Keratinocyte (primary cell): ENCODE data around the gene KLF6. TPM values are rescaled to one million over a fixed set of nuclear protein-coding genes. Genes with fewer than 3 reads are reported as not detected.

Experiments used
- DNase-seq: peaks from one replicate; pipeline ENCODE4 v3.0.0-alpha.2; 2011; ENCODE audit warnings: low read depth, missing footprints, low spot score
- FAIRE-seq: peaks from 2 replicates; lab custom pipeline; 2011; peaks lifted over from hg19 to GRCh38; lab: Jason Lieb, UNC
- H2AFZ ChIP-seq: 2 replicates; pipeline ENCODE4 v1.6.0; 2012; ENCODE audit warnings: low read length, control low read depth, inconsistent platforms; ENCODE audit not compliant: control insufficient read depth
- H3K27ac ChIP-seq: 2 replicates; pipeline ENCODE4 v1.5.1; 2011; ENCODE audit warnings: low read length; ENCODE audit not compliant: control insufficient read depth, insufficient read depth
- H3K27me3 ChIP-seq: 3 replicates; pipeline ENCODE4 v1.6.0; 2011; ENCODE audit warnings: low read length; ENCODE audit not compliant: control insufficient read depth, insufficient read depth; ENCODE audit errors: extremely low read depth
- H3K36me3 ChIP-seq, 2 experiments: 2 replicates in 1 of 2; 3 replicates in 1 of 2; pipeline ENCODE4 v1.5.1; 2011; ENCODE audit warnings: low read length in 2 of 2, mild to moderate bottlenecking in 1 of 2; ENCODE audit not compliant: control insufficient read depth in 2 of 2, insufficient read depth in 2 of 2; ENCODE audit errors: extremely low read depth in 1 of 2
- H3K4me1 ChIP-seq: 3 replicates; pipeline ENCODE4 v1.5.1; 2011; ENCODE audit warnings: low read length; ENCODE audit not compliant: control insufficient read depth, insufficient read depth; ENCODE audit errors: extremely low read depth
- H3K4me2 ChIP-seq: 3 replicates; pipeline ENCODE4 v1.6.0; 2011; ENCODE audit warnings: low read depth, low read length; ENCODE audit not compliant: control insufficient read depth, insufficient read depth; ENCODE audit errors: extremely low read depth
- H3K4me3 ChIP-seq, 3 experiments: fragments of 200-600 bp in 1 of 3; sonication (generic) in 1 of 3; 2 replicates in 2 of 3; 3 replicates in 1 of 3; pipeline ENCODE4 v1.5.1; 2011 to 2016; ENCODE audit warnings: low read length in 3 of 3, mild to moderate bottlenecking in 3 of 3, control low read depth in 2 of 3, inconsistent platforms in 1 of 3, low read depth in 1 of 3, mixed read lengths in 1 of 3, mixed run types in 1 of 3, moderate library complexity in 1 of 3; ENCODE audit not compliant: control insufficient read depth in 2 of 3, insufficient read depth in 2 of 3; ENCODE audit errors: extremely low read depth in 1 of 3
- H3K79me2 ChIP-seq: 2 replicates; pipeline ENCODE4 v1.6.0; 2012; ENCODE audit warnings: low read length; ENCODE audit not compliant: control insufficient read depth, insufficient read depth
- H3K9ac ChIP-seq: 3 replicates; pipeline ENCODE4 v1.6.0; 2011; ENCODE audit warnings: low read length; ENCODE audit not compliant: control insufficient read depth, insufficient read depth; ENCODE audit errors: extremely low read depth
- H3K9me1 ChIP-seq: 3 replicates; pipeline ENCODE4 v1.6.0; 2011; ENCODE audit warnings: low read length; ENCODE audit not compliant: control insufficient read depth, insufficient read depth; ENCODE audit errors: extremely low read depth
- H3K9me3 ChIP-seq: 2 replicates; pipeline ENCODE4 v1.5.1; 2012; ENCODE audit warnings: low read depth, low read length; ENCODE audit not compliant: control insufficient read depth
- H4K20me1 ChIP-seq: 3 replicates; pipeline ENCODE4 v1.6.0; 2011; ENCODE audit warnings: low read length; ENCODE audit not compliant: control insufficient read depth, insufficient read depth; ENCODE audit errors: extremely low read depth
- EZH2 ChIP-seq: IDR thresholded peaks from one replicate; pipeline ENCODE4 v1.6.1; 2012; ENCODE audit warnings: inconsistent platforms, mild to moderate bottlenecking, low read length, moderate library complexity
- dilution Hi-C: fragments of 300-500 bp; cut with MboI; formaldehyde crosslinking; loops from one replicate; pipeline ENCODE4 v1.7.0; 2020; ENCODE audit warnings: low sequenced_read_pairs; ENCODE audit not compliant: extremely low pct_ligation_motif_present
- polyA plus RNA-seq, 5 experiments: library from polyadenylated mRNA; depleted of rRNA in 3 of 5; stranded (reverse) in 3 of 5; stranded (forward) in 1 of 5; unstranded in 1 of 5; fragments of >200 nt; gene quantifications; 1 replicate in 1 of 5; 2 replicates in 3 of 5; 3 replicates in 1 of 5; pipeline versions ENCODE4 v1.2.1 to v1.2.3, GENCODE V29; 2011 to 2012; ENCODE audit warnings: missing spikeins in 2 of 5, low read depth in 1 of 5, low replicate concordance in 1 of 5
- TF ChIP-seq, protein P1 (sequence below), 3 experiments: IDR thresholded peaks in 1 of 3; conservative IDR thresholded peaks in 1 of 3; optimal IDR thresholded peaks in 1 of 3; 2 replicates in 2 of 3; 3 replicates in 1 of 3; pipeline versions ENCODE3 to v1.5.1; 2011; ENCODE audit warnings: low read length in 3 of 3, mild to moderate bottlenecking in 3 of 3, moderate library complexity in 2 of 3, control low read depth in 1 of 3, inconsistent platforms in 1 of 3; ENCODE audit not compliant: insufficient read depth in 2 of 3; ENCODE audit errors: extremely low read depth in 1 of 3

KLF6 gene
- polyA plus RNA-seq, 1 donor (not counting 4 experiments of a cell fraction or from before 2014, with no cell fraction given) = 250 TPM

DNA sequence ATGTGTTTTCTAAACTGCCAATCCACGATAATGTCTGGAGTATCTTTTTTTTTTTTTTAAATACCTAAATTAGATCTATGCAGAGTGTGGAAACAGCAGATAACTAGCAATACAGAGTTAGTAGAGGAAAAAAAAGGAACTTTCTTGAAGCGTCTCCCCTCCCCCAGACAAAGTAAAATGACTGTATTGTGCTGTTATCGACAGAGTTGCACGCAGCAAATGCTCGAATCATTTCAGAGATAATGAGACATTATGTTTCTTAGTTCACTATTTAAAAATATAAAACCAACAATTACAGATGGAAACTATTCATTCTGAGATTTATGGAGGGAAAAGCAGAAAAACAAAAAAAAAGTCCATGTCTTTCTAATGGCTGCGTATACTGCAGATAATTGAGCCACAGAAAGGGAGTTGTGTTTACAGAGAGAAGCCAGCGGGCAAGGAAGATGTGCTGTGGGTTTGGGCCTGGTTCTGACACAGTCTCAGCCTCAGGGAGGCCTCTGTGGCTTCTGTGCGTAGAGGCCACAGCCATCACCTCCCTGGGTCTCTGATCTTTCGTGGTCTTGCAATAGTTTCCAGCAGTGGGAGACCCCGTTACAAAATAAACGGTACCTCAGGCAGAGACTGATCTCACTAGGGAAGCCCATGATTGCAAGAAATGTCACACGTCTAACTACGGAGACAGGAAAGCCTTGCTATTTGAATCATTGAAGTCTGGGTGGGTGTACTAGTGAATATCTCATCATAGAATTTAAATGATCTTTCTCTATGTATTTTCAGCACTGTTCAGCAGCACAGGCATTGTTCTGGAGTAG lies 19.1 kb upstream of the KLF6 start:
- H3K9ac ChIP-seq = peak overlapping the region; percentile 88
- peaks cover 6% of the 10 kb centered on the region for H3K79me2 ChIP-seq
- H3K9me3 ChIP-seq = no peaks in the 10 kb centered on the region
- H3K4me3 ChIP-seq = no peak overlapping the region
- H3K4me1 ChIP-seq = peaks cover 49% of the 10 kb centered on the region
- H3K9me1 ChIP-seq = no peaks in the 10 kb centered on the region
- FAIRE-seq (no peak), DNase-seq (no peak)
- no peak overlapping the region for H2AFZ ChIP-seq
- TF ChIP-seq EZH2 = no peak
- TF ChIP-seq, protein P1, sequence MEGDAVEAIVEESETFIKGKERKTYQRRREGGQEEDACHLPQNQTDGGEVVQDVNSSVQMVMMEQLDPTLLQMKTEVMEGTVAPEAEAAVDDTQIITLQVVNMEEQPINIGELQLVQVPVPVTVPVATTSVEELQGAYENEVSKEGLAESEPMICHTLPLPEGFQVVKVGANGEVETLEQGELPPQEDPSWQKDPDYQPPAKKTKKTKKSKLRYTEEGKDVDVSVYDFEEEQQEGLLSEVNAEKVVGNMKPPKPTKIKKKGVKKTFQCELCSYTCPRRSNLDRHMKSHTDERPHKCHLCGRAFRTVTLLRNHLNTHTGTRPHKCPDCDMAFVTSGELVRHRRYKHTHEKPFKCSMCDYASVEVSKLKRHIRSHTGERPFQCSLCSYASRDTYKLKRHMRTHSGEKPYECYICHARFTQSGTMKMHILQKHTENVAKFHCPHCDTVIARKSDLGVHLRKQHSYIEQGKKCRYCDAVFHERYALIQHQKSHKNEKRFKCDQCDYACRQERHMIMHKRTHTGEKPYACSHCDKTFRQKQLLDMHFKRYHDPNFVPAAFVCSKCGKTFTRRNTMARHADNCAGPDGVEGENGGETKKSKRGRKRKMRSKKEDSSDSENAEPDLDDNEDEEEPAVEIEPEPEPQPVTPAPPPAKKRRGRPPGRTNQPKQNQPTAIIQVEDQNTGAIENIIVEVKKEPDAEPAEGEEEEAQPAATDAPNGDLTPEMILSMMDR (optimal IDR thresholded peaks at IDR 0.05 in 1 of 3, IDR thresholded peaks at IDR 0.05 in 1 of 3, conservative IDR thresholded peaks at IDR 0.05 in 1 of 3; ENCODE audit: extremely low read depth in 1 of 3, insufficient read depth in 2 of 3, low read length in 3 of 3) = no peak
- dilution Hi-C loops = no loop called here
- no peaks in the 10 kb centered on the region for H4K20me1 ChIP-seq
- no peaks in the 10 kb centered on the region for H3K27me3 ChIP-seq
- no peak overlapping the region for H3K4me2 ChIP-seq
- peak overlapping the region; percentile 99 for H3K27ac ChIP-seq
- no peaks in the 10 kb centered on the region for H3K36me3 ChIP-seq

DNA sequence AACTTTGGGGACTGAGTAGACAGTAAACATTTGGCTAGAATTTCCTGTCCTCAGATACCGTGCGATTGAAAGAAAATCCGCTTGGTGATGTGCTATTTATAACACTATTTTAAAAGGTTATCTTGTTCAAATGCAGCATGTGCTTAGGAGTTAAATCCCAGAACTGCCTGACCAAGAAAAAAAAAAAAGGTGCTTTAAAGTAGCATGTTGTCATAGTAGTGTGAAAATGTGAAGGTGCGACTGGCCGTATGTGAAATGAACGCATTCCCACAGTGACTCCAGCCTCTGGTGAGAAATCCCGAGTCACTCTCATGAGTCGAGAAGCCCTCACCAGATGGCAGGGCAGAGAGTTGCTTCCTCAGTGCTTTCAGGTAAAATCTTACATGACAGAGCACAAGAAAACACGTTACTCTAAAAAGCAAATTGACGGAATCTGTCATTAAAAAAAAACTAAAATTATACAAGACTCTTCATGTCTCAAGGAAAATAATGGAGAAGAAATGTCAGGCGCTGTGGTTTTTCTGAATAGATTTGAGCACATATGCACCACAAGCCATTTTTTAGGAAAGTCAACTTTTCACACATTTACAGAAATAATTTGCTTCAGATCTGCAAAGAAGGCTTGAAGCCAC lies 18.4 kb upstream of the KLF6 start:
- H3K4me1 ChIP-seq = peaks cover 41% of the 10 kb centered on the region
- no peaks in the 10 kb centered on the region for H3K79me2 ChIP-seq
- H2AFZ ChIP-seq = no peak overlapping the region
- DNase-seq (peak; percentile 26), FAIRE-seq (no peak)
- TF ChIP-seq, protein P1 (optimal IDR thresholded peaks at IDR 0.05 in 1 of 3, IDR thresholded peaks at IDR 0.05 in 1 of 3, conservative IDR thresholded peaks at IDR 0.05 in 1 of 3; ENCODE audit: extremely low read depth in 1 of 3, insufficient read depth in 2 of 3, low read length in 3 of 3) = no peak
- TF ChIP-seq EZH2 = no peak
- no peak overlapping the region for H3K4me2 ChIP-seq
- peak overlapping the region; percentile 2 for H3K27ac ChIP-seq
- no peak overlapping the region for H3K9ac ChIP-seq
- no peaks in the 10 kb centered on the region for H3K9me3 ChIP-seq
- H3K9me1 ChIP-seq = no peaks in the 10 kb centered on the region
- no peaks in the 10 kb centered on the region for H3K27me3 ChIP-seq
- no peak overlapping the region for H3K4me3 ChIP-seq
- no peaks in the 10 kb centered on the region for H3K36me3 ChIP-seq
- dilution Hi-C loops = no loop called here
- H4K20me1 ChIP-seq = no peaks in the 10 kb centered on the region
